OCI-LY1 (cell line): ENCODE results near the gene RFESD.

Experiments used
- H2AFZ ChIP-seq: fragments of 200-600 bp; sonication (generic), shearing (Covaris generic); 2 replicates; pipeline ENCODE4 v1.6.0; 2014; ENCODE audit warnings: antibody characterized with exemption, mild to moderate bottlenecking, low read length
- H3F3A ChIP-seq: fragments of 200-600 bp; sonication (generic), shearing (Covaris generic); 2 replicates; pipeline ENCODE4 v1.6.0; 2014; ENCODE audit warnings: mild to moderate bottlenecking, antibody characterized with exemption, low read length, moderate library complexity; ENCODE audit not compliant: insufficient read depth
- H3K27ac ChIP-seq: fragments of 200-600 bp; sonication (generic); 2 replicates; pipeline ENCODE4 v1.5.1; 2014; ENCODE audit warnings: low read length, mixed run types, mild to moderate bottlenecking, low read depth; ENCODE audit not compliant: poor library complexity, severe bottlenecking
- H3K27me3 ChIP-seq: fragments of 200-600 bp; sonication (generic); 2 replicates; pipeline ENCODE4 v1.6.0; 2014; ENCODE audit warnings: antibody characterized with exemption, mild to moderate bottlenecking, low read length, moderate library complexity; ENCODE audit not compliant: insufficient read depth
- H3K36me3 ChIP-seq: fragments of 200-600 bp; sonication (generic); 2 replicates; pipeline ENCODE4 v1.6.1; 2014; ENCODE audit warnings: mild to moderate bottlenecking, antibody characterized with exemption, low read length, moderate library complexity, mixed read lengths; ENCODE audit not compliant: insufficient read depth
- H3K4me1 ChIP-seq: fragments of 200-600 bp; sonication (generic); 2 replicates; pipeline ENCODE4 v1.5.1; 2014; ENCODE audit warnings: mild to moderate bottlenecking, low read length, moderate library complexity; ENCODE audit not compliant: insufficient read depth, severe bottlenecking
- H3K4me2 ChIP-seq: fragments of 200-600 bp; sonication (generic), shearing (Covaris generic); 2 replicates; pipeline ENCODE4 v1.6.1; 2014; ENCODE audit warnings: low read length
- H3K4me3 ChIP-seq: fragments of 200-600 bp; sonication (generic); 2 replicates; pipeline ENCODE4 v1.5.1; 2014; ENCODE audit warnings: low read length, low read depth, mild to moderate bottlenecking, mixed read lengths; ENCODE audit not compliant: poor library complexity, severe bottlenecking
- H3K79me2 ChIP-seq: fragments of 200-600 bp; shearing (Covaris generic); 2 replicates; pipeline ENCODE4 v1.6.1; 2016; ENCODE audit warnings: mixed run types, low read length, mixed read lengths; ENCODE audit not compliant: insufficient read depth
- H3K9ac ChIP-seq: fragments of 200-600 bp; sonication (generic), shearing (Covaris generic); 2 replicates; pipeline ENCODE4 v1.6.1; 2014; ENCODE audit warnings: mild to moderate bottlenecking, low read length, mixed read lengths
- H3K9me2 ChIP-seq: fragments of 200-600 bp; sonication (generic), shearing (Covaris generic); 2 replicates; pipeline ENCODE4 v1.6.1; 2014; ENCODE audit warnings: low read depth, mild to moderate bottlenecking, low read length, mixed read lengths
- H3K9me3 ChIP-seq: fragments of 200-600 bp; shearing (Covaris generic); 2 replicates; pipeline ENCODE4 v1.6.1; 2014; ENCODE audit warnings: low read length, mixed read lengths
- H4K20me1 ChIP-seq: fragments of 200-600 bp; sonication (generic), shearing (Covaris generic); 2 replicates; pipeline ENCODE4 v1.6.0; 2016; ENCODE audit warnings: mild to moderate bottlenecking, low read length; ENCODE audit not compliant: insufficient read depth
- EZH2 ChIP-seq: fragments of 200-600 bp; sonication (generic), shearing (Covaris generic); IDR thresholded peaks from 2 replicates; pipeline ENCODE4 v1.8.0; 2017; ENCODE audit warnings: borderline replicate concordance, mixed run types, mild to moderate bottlenecking, antibody characterized with exemption, low read length, moderate library complexity, mixed read lengths
- TF ChIP-seq, protein P1 (sequence below): fragments of 200-600 bp; sonication (generic), shearing (Covaris generic); IDR thresholded peaks from 2 replicates; pipeline ENCODE4 v1.5.1; 2017; ENCODE audit warnings: mild to moderate bottlenecking, antibody characterized with exemption, low read length, moderate library complexity, mixed read lengths

RFESD gene

DNA sequence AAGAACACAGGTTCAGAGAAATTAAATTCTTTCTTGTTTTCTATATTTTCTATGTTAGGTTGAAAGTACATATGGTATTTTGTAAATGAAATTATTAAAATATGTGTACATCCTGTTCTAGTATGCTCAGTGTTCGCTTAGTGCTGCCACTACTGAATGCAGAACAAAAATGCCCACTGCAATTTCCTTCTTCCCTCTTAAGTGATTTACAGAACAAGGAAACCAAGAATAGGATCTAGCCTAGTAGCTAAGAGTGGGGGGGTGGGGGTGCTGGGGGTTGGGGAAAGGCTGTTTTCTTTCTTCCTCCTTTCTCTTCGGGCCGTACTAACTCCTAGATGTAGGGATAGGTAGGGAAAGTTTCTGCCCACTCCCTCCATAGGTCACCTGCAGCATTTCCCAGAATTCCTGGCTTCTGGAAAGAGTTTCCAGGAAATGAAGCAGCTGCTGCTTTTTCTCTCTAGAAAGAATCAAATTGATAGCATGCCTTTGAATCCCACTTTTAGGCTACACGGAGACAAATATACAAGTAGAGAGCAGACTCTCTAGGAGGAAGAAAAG, 20.6 kb downstream of the RFESD start:
- Histone ChIP-seq H2AFZ (no peak overlapping the region), H3K9me2 (no peaks in the 10 kb centered on the region), H3K36me3 (no peaks in the 10 kb centered on the region), H3K27me3 (no peaks in the 10 kb centered on the region), H3K4me2 (no peak overlapping the region), H3K79me2 (no peaks in the 10 kb centered on the region), H3K9me3 (no peaks in the 10 kb centered on the region), H3K27ac (no peak overlapping the region), H3K9ac (no peak overlapping the region), H4K20me1 (no peaks in the 10 kb centered on the region), H3F3A (no peaks in the 10 kb centered on the region), H3K4me1 (no peaks in the 10 kb centered on the region), H3K4me3 (no peak overlapping the region)
- no peak for TF ChIP-seq EZH2
- TF ChIP-seq, protein P1, sequence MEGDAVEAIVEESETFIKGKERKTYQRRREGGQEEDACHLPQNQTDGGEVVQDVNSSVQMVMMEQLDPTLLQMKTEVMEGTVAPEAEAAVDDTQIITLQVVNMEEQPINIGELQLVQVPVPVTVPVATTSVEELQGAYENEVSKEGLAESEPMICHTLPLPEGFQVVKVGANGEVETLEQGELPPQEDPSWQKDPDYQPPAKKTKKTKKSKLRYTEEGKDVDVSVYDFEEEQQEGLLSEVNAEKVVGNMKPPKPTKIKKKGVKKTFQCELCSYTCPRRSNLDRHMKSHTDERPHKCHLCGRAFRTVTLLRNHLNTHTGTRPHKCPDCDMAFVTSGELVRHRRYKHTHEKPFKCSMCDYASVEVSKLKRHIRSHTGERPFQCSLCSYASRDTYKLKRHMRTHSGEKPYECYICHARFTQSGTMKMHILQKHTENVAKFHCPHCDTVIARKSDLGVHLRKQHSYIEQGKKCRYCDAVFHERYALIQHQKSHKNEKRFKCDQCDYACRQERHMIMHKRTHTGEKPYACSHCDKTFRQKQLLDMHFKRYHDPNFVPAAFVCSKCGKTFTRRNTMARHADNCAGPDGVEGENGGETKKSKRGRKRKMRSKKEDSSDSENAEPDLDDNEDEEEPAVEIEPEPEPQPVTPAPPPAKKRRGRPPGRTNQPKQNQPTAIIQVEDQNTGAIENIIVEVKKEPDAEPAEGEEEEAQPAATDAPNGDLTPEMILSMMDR: no peak

DNA sequence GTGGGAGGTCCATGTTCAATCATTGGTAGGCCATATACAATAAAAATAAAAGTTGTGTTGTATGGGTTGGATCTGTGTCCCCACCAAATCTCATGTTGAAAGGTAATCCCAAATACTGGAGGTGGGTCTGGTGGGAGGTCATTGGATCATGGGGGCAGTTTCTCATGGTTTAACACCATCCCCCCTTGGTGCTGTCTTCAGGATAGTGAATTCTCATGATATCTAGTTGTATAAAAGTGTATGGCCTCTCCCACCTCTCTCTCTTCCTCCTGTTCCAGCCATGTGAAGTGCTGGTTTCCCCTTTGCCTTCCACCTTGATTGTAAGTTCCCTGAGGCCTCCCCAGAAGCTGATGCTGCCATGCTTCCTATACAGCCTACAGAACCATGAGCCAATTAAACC, 21.1 kb downstream of the RFESD start:
- no peaks in the 10 kb centered on the region for H3K9me3 ChIP-seq
- no peaks in the 10 kb centered on the region for H3K9me2 ChIP-seq
- no peak overlapping the region for H2AFZ ChIP-seq
- no peak overlapping the region for H3K27ac ChIP-seq
- no peaks in the 10 kb centered on the region for H3K27me3 ChIP-seq
- no peaks in the 10 kb centered on the region for H3F3A ChIP-seq
- H3K79me2 ChIP-seq: no peaks in the 10 kb centered on the region
- H3K36me3 ChIP-seq: no peaks in the 10 kb centered on the region
- TF ChIP-seq EZH2: no peak
- TF ChIP-seq, protein P1: no peak
- no peak overlapping the region for H3K4me2 ChIP-seq
- no peak overlapping the region for H3K4me3 ChIP-seq
- no peaks in the 10 kb centered on the region for H3K4me1 ChIP-seq
- no peak overlapping the region for H3K9ac ChIP-seq
- no peaks in the 10 kb centered on the region for H4K20me1 ChIP-seq

DNA sequence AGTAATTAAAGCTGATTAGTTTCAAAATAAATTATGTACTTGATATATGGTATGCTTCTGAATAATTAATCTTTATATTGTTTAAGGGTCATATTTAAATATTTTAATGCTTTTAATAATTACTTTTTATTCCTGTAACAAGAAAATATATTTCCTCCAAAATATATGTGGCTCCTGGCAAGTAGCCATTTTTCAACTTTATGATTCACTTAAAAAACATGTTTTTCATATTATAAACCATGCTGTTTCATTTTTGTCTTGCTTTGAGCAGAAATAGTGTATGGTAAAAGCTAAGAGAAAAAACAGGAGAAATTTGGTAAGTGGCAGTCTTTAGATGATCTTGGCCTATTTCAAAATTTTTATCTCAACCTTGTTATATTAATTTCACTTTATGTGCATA, 21.6 kb downstream of the RFESD start:
- Histone ChIP-seq H3K79me2 (no peaks in the 10 kb centered on the region), H4K20me1 (no peaks in the 10 kb centered on the region), H3K9ac (no peak overlapping the region), H3K9me3 (no peaks in the 10 kb centered on the region), H3K36me3 (no peaks in the 10 kb centered on the region), H3K4me2 (no peak overlapping the region), H2AFZ (no peak overlapping the region), H3K9me2 (no peaks in the 10 kb centered on the region), H3K27ac (no peak overlapping the region), H3K4me1 (no peaks in the 10 kb centered on the region), H3K27me3 (no peaks in the 10 kb centered on the region), H3F3A (no peaks in the 10 kb centered on the region), H3K4me3 (no peak overlapping the region)
- TF ChIP-seq, protein P1: no peak
- TF ChIP-seq EZH2: no peak
